SK-N-SH treated with all-trans-retinoic acid at 6 μM for 48 hours (cell line): Measurements from ENCODE around the gene MYT1.

Source experiments
- ESRRG ChIP-seq: fragments of 250-450 bp; sonication (Bioruptor Pico); IDR thresholded peaks from 2 replicates; pipeline ENCODE4 v1.6.1; 2021; ENCODE audit warnings: mild to moderate bottlenecking
- SNAI2 ChIP-seq: fragments of 250-450 bp; sonication (Bioruptor Pico); IDR thresholded peaks from 2 replicates; pipeline ENCODE4 v1.5.0; 2020; ENCODE audit warnings: mild to moderate bottlenecking, moderate library complexity
- TCF4 ChIP-seq: fragments of 250-450 bp; sonication (Bioruptor Pico); IDR thresholded peaks from 2 replicates; pipeline ENCODE4 v1.8.0; 2021; ENCODE audit warnings: mild to moderate bottlenecking, moderate library complexity, borderline replicate concordance
- TOX ChIP-seq: fragments of 250-450 bp; sonication (Bioruptor Pico); IDR thresholded peaks from 2 replicates; pipeline ENCODE4 v1.8.0; 2021; ENCODE audit warnings: mild to moderate bottlenecking, moderate library complexity, borderline replicate concordance
- ZFP3 ChIP-seq: fragments of 250-450 bp; sonication (Bioruptor Pico); IDR thresholded peaks from 2 replicates; pipeline ENCODE4 v1.5.0; 2020; ENCODE audit warnings: mild to moderate bottlenecking, moderate library complexity
- ZNF565 ChIP-seq: fragments of 450-650 bp; formaldehyde crosslinking; conservative IDR thresholded peaks from 2 replicates; pipeline ENCODE4 v1.5.0; 2020; ENCODE audit warnings: low read depth, mild to moderate bottlenecking, moderate library complexity
- ZNF8 ChIP-seq: fragments of 450-650 bp; formaldehyde crosslinking; IDR thresholded peaks from 2 replicates; pipeline ENCODE4 v1.5.0; 2020; ENCODE audit warnings: mild to moderate bottlenecking, moderate library complexity
- TF ChIP-seq, protein P1 (sequence below): fragments of 250-450 bp; sonication (Bioruptor Pico); IDR thresholded peaks from 2 replicates; pipeline ENCODE4 v1.5.1; 2021; ENCODE audit warnings: mild to moderate bottlenecking, moderate library complexity
- TF ChIP-seq, protein P2 (sequence below): fragments of 250-450 bp; sonication (Bioruptor Pico); IDR thresholded peaks from 2 replicates; pipeline ENCODE4 v1.5.0; 2020; ENCODE audit warnings: mild to moderate bottlenecking, moderate library complexity
- TF ChIP-seq, protein P3 (sequence below): fragments of 250-450 bp; sonication (Bioruptor Pico); IDR thresholded peaks from 2 replicates; pipeline ENCODE4 v1.8.0; 2020; ENCODE audit warnings: mild to moderate bottlenecking, moderate library complexity, borderline replicate concordance

DNA sequence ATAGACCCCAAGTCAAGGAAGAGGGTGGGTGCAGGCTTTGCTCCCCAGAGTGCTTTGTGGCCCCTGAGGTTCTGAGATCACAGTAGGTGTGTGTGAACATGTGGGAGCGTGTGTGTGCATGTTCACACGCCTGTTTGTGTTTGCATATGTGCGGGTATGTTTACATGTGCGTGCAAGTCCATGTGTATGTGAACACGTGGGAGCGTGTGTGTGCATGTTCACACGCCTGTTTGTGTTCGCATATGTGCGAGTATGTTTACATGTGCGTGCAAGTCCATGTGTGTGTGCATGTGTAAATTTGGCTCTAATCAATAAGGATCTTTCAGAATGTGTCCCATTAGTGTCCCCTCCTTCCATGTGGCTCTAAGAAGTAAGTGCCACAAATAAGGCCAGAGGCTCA, 49.9 kb downstream of the MYT1 start:
- TF ChIP-seq ESRRG (CRISPR knock-in tag): no peak
- no peak for TF ChIP-seq ZNF8 (CRISPR knock-in tag)
- no peak for TF ChIP-seq ZFP3 (CRISPR knock-in tag)
- TF ChIP-seq, protein P1, sequence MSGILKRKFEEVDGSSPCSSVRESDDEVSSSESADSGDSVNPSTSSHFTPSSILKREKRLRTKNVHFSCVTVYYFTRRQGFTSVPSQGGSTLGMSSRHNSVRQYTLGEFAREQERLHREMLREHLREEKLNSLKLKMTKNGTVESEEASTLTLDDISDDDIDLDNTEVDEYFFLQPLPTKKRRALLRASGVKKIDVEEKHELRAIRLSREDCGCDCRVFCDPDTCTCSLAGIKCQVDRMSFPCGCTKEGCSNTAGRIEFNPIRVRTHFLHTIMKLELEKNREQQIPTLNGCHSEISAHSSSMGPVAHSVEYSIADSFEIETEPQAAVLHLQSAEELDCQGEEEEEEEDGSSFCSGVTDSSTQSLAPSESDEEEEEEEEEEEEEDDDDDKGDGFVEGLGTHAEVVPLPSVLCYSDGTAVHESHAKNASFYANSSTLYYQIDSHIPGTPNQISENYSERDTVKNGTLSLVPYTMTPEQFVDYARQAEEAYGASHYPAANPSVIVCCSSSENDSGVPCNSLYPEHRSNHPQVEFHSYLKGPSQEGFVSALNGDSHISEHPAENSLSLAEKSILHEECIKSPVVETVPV (CRISPR knock-in tag): no peak
- TF ChIP-seq TOX (CRISPR knock-in tag): no peak
- no peak for TF ChIP-seq SNAI2
- TF ChIP-seq TCF4 (CRISPR knock-in tag): no peak
- TF ChIP-seq, protein P2, sequence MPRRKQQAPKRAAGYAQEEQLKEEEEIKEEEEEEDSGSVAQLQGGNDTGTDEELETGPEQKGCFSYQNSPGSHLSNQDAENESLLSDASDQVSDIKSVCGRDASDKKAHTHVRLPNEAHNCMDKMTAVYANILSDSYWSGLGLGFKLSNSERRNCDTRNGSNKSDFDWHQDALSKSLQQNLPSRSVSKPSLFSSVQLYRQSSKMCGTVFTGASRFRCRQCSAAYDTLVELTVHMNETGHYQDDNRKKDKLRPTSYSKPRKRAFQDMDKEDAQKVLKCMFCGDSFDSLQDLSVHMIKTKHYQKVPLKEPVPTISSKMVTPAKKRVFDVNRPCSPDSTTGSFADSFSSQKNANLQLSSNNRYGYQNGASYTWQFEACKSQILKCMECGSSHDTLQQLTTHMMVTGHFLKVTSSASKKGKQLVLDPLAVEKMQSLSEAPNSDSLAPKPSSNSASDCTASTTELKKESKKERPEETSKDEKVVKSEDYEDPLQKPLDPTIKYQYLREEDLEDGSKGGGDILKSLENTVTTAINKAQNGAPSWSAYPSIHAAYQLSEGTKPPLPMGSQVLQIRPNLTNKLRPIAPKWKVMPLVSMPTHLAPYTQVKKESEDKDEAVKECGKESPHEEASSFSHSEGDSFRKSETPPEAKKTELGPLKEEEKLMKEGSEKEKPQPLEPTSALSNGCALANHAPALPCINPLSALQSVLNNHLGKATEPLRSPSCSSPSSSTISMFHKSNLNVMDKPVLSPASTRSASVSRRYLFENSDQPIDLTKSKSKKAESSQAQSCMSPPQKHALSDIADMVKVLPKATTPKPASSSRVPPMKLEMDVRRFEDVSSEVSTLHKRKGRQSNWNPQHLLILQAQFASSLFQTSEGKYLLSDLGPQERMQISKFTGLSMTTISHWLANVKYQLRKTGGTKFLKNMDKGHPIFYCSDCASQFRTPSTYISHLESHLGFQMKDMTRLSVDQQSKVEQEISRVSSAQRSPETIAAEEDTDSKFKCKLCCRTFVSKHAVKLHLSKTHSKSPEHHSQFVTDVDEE (CRISPR knock-in tag): no peak
- TF ChIP-seq ZNF565 (CRISPR knock-in tag): no peak
- TF ChIP-seq, protein P3, sequence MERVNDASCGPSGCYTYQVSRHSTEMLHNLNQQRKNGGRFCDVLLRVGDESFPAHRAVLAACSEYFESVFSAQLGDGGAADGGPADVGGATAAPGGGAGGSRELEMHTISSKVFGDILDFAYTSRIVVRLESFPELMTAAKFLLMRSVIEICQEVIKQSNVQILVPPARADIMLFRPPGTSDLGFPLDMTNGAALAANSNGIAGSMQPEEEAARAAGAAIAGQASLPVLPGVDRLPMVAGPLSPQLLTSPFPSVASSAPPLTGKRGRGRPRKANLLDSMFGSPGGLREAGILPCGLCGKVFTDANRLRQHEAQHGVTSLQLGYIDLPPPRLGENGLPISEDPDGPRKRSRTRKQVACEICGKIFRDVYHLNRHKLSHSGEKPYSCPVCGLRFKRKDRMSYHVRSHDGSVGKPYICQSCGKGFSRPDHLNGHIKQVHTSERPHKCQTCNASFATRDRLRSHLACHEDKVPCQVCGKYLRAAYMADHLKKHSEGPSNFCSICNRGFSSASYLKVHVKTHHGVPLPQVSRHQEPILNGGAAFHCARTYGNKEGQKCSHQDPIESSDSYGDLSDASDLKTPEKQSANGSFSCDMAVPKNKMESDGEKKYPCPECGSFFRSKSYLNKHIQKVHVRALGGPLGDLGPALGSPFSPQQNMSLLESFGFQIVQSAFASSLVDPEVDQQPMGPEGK (CRISPR knock-in tag): no peak
